Loucy (cell line): ENCODE data around the gene RLF.
A peak's percentile ranks its signal among the peaks of the same experiment; 100 is the strongest.

Experiments used
- H2AFZ ChIP-seq: fragments of 200-600 bp; sonication (generic); 2 replicates; pipeline ENCODE4 v1.6.0; 2016; ENCODE audit warnings: antibody characterized with exemption, mild to moderate bottlenecking, low read length, moderate library complexity
- H3F3A ChIP-seq: fragments of 200-600 bp; 2 replicates; pipeline ENCODE4 v1.6.0; 2016; ENCODE audit warnings: antibody characterized with exemption, low read depth, mild to moderate bottlenecking
- H3K27me3 ChIP-seq: fragments of 200-600 bp; sonication (generic); 2 replicates; pipeline ENCODE4 v1.6.1; 2014; ENCODE audit warnings: low read length, mild to moderate bottlenecking; ENCODE audit not compliant: insufficient read depth, poor library complexity, severe bottlenecking
- H3K36me3 ChIP-seq: fragments of 200-600 bp; sonication (generic); 2 replicates; pipeline ENCODE4 v1.6.1; 2016; ENCODE audit warnings: low read length; ENCODE audit not compliant: insufficient read depth
- H3K4me1 ChIP-seq: fragments of 200-600 bp; sonication (generic); 2 replicates; pipeline ENCODE4 v1.5.1; 2014; ENCODE audit warnings: low read length, mild to moderate bottlenecking; ENCODE audit not compliant: insufficient read depth, poor library complexity, severe bottlenecking
- H3K4me2 ChIP-seq: fragments of 200-600 bp; sonication (generic); 2 replicates; pipeline ENCODE4 v1.6.0; 2014; ENCODE audit warnings: antibody characterized with exemption, low read length, low read depth, mild to moderate bottlenecking; ENCODE audit not compliant: poor library complexity, severe bottlenecking
- H3K4me3 ChIP-seq: fragments of 200-600 bp; sonication (generic); 2 replicates; pipeline ENCODE4 v1.5.1; 2014; ENCODE audit warnings: low read length, mild to moderate bottlenecking, mixed read lengths; ENCODE audit not compliant: poor library complexity, severe bottlenecking
- H3K79me2 ChIP-seq: fragments of 200-600 bp; sonication (generic); 2 replicates; pipeline ENCODE4 v1.6.1; 2014; ENCODE audit warnings: low read length; ENCODE audit not compliant: insufficient read depth
- H3K9ac ChIP-seq: fragments of 200-600 bp; sonication (generic); 2 replicates; pipeline ENCODE4 v1.6.0; 2014; ENCODE audit warnings: mild to moderate bottlenecking, low read depth, low read length, moderate library complexity; ENCODE audit not compliant: poor library complexity, severe bottlenecking
- H3K9me2 ChIP-seq: fragments of 200-600 bp; sonication (generic); replicated peaks from 2 replicates; pipeline ENCODE4 v1.6.1; 2016; ENCODE audit warnings: low read depth, low read length, mixed read lengths
- H3K9me3 ChIP-seq: fragments of 200-600 bp; sonication (generic); 2 replicates; pipeline ENCODE4 v1.6.1; 2014; ENCODE audit warnings: mild to moderate bottlenecking, antibody characterized with exemption, low read length, low read depth; ENCODE audit not compliant: insufficient read depth
- H4K20me1 ChIP-seq: fragments of 200-600 bp; sonication (generic); 2 replicates; pipeline ENCODE4 v1.6.0; 2014; ENCODE audit warnings: antibody characterized with exemption, low read length, mild to moderate bottlenecking; ENCODE audit not compliant: insufficient read depth, poor library complexity, severe bottlenecking
- EZH2phosphoT487 ChIP-seq: fragments of 200-600 bp; IDR thresholded peaks from 2 replicates; pipeline ENCODE4 v1.6.1; 2018; ENCODE audit warnings: antibody characterized with exemption, mild to moderate bottlenecking, moderate library complexity, borderline replicate concordance
- TF ChIP-seq, protein P1 (sequence below): fragments of 200-600 bp; sonication (generic); conservative IDR thresholded peaks from 2 replicates; pipeline ENCODE4 v1.5.1; 2014; ENCODE audit warnings: mild to moderate bottlenecking, antibody characterized with exemption, low read length

RLF gene

GRCh38 chr1:40256401-40257084 lies 95.4 kb downstream of the RLF start:
- Histone ChIP-seq H3K9me3 (no peaks in the 10 kb centered on the region), H3F3A (no peaks in the 10 kb centered on the region), H4K20me1 (peaks cover 3% of the 10 kb centered on the region), H3K4me2 (peak overlapping the region; percentile 84), H3K4me1 (peaks cover 27% of the 10 kb centered on the region), H3K27me3 (no peaks in the 10 kb centered on the region), H3K79me2 (peaks cover 56% of the 10 kb centered on the region), H3K4me3 (peak overlapping the region; percentile 88), H2AFZ (no peak overlapping the region), H3K36me3 (no peaks in the 10 kb centered on the region; the same call in 1 of the 2 replicates), H3K9me2 (no peaks in the 10 kb centered on the region), H3K9ac (peak overlapping the region; percentile 93)
- TF ChIP-seq, protein P1, sequence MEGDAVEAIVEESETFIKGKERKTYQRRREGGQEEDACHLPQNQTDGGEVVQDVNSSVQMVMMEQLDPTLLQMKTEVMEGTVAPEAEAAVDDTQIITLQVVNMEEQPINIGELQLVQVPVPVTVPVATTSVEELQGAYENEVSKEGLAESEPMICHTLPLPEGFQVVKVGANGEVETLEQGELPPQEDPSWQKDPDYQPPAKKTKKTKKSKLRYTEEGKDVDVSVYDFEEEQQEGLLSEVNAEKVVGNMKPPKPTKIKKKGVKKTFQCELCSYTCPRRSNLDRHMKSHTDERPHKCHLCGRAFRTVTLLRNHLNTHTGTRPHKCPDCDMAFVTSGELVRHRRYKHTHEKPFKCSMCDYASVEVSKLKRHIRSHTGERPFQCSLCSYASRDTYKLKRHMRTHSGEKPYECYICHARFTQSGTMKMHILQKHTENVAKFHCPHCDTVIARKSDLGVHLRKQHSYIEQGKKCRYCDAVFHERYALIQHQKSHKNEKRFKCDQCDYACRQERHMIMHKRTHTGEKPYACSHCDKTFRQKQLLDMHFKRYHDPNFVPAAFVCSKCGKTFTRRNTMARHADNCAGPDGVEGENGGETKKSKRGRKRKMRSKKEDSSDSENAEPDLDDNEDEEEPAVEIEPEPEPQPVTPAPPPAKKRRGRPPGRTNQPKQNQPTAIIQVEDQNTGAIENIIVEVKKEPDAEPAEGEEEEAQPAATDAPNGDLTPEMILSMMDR, result no peak
- no peak for TF ChIP-seq EZH2phosphoT487

- TF ChIP-seq, protein P1, result no peak
- TF ChIP-seq EZH2phosphoT487, result no peak
- H3K4me1 ChIP-seq, result peaks cover 27% of the 10 kb centered on the region
- peaks cover 3% of the 10 kb centered on the region for H4K20me1 ChIP-seq
- peak overlapping the region; percentile 91 for H2AFZ ChIP-seq
- no peaks in the 10 kb centered on the region; the same call in 1 of the 2 replicates for H3K36me3 ChIP-seq
- peak overlapping the region; percentile 93 for H3K9ac ChIP-seq
- H3K4me3 ChIP-seq, result peak overlapping the region; percentile 88
- H3K79me2 ChIP-seq, result peaks cover 62% of the 10 kb centered on the region
- H3K9me2 ChIP-seq, result no peaks in the 10 kb centered on the region
- H3K9me3 ChIP-seq, result no peaks in the 10 kb centered on the region
- peak overlapping the region; percentile 84 for H3K4me2 ChIP-seq
- H3F3A ChIP-seq, result no peaks in the 10 kb centered on the region
- H3K27me3 ChIP-seq, result no peaks in the 10 kb centered on the region
These were observed 96.1 kb downstream of the RLF start for GRCh38 chr1:40257313-40257687.

GRCh38 chr1:40257688-40258444 lies 96.7 kb downstream of the RLF start, which contains the start of gene ZMPSTE24:
Gene ZMPSTE24 (plus strand): TSS chr1:40258236. CDS start chr1:40258272, 36 bp downstream.
- Histone ChIP-seq H3F3A (no peaks in the 10 kb centered on the region), H3K4me3 (peak within 1 kb of the TSS; percentile 88), H3K9ac (peak within 1 kb of the TSS; percentile 94), H3K9me3 (no peaks in the 10 kb centered on the region), H3K9me2 (no peaks in the 10 kb centered on the region), H3K36me3 (no peaks in the 10 kb centered on the region; the same call in 1 of the 2 replicates), H3K79me2 (peaks cover 65% of the 10 kb centered on the region), H4K20me1 (peaks cover 3% of the 10 kb centered on the region), H3K4me2 (peak within 1 kb of the TSS; percentile 84), H3K4me1 (peaks cover 31% of the 10 kb centered on the region), H3K27me3 (no peaks in the 10 kb centered on the region), H2AFZ (peak within 1 kb of the TSS; percentile 91)
- TF ChIP-seq, protein P1, result no peak
- TF ChIP-seq EZH2phosphoT487, result no peak
